ENCODE measurements around the gene KSR1. TPM values are rescaled to one million over a fixed set of nuclear protein-coding genes. Genes with fewer than 3 reads are reported as not detected.

Gene KSR1
- total RNA-seq, 4 donors from 2014 or later = 26.0 to 37.5 (median 35.0) TPM

DNA sequence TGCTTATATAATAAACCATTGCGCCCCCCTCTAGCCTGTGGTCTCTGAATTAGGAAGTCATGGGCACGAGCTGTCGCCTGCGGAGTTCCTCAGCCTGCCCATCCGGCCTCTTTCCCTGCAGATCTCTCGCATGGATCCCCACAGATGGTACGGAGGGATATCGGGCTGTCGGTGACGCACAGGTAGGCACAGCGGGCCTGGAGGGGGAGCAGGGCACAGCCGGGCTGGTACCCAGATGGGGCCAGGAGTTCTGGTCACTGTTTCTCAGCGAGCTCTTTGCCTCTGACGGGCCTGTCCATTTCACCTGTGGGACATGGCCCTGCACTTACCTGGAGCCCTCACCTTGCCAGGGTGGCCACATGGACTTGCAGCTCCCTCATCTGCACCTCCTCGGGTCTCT is 132.1 kb downstream of the KSR1 start:
- no peak overlapping the region for H3K4me3 ChIP-seq (ENCODE audit: low read depth, poor library complexity, severe bottlenecking)
- TF ChIP-seq POLR2A (IDR thresholded peaks at IDR 0.05) (no peak), CTCF (IDR thresholded peaks at IDR 0.05) (no peak)
- 95% methylated on average over 15 of the region's 15 CpGs for WGBS, 2 donors
- DNase-seq (ENCODE audit: low spot score in 2 of 2) = no peak
- intact Hi-C loops (cut with DNase I; ENCODE audit: low total_unique reads) = no loop called here

GRCh38 chr17:27590864-27591263 is 134.6 kb downstream of the KSR1 start:
- intact Hi-C loops (cut with DNase I; ENCODE audit: low total_unique reads) = loop anchor here (5.0 to 10.0 kb wide), 3 partner anchors 34 to 126 kb away; no protein-coding TSS in a partner anchor
- WGBS, 2 donors = 95 to 98% methylated on average over 3 of the region's 3 CpGs
- DNase-seq (ENCODE audit: low spot score in 2 of 2) = no peak
- TF ChIP-seq POLR2A (IDR thresholded peaks at IDR 0.05) (no peak), CTCF (IDR thresholded peaks at IDR 0.05) (no peak)
- no peak overlapping the region for H3K4me3 ChIP-seq (ENCODE audit: low read depth, poor library complexity, severe bottlenecking)

DNA sequence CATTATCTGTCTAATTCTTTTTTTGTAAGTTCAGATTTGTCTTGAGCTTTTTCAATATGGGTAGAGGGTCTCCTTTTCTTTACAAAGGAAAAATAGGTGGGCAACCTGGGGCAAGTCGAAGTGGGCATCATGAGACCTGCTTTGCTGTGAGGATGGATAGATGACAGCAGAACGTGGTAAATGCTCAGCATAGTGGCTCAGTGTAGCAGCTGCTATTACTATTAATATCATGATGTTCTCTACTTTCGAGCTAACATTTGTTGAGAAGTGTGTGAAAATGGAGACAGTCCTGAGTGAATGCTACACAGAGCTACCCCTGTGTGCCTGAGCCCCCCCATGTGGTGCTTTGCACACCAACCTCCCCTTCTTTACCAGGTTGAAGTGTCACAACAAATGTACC is 135.7 kb downstream of the KSR1 start:
- no peak for DNase-seq (ENCODE audit: low spot score in 2 of 2)
- 88 to 91% methylated on average over 3 of the region's 3 CpGs for WGBS, 2 donors
- TF ChIP-seq POLR2A (IDR thresholded peaks at IDR 0.05) (no peak), CTCF (IDR thresholded peaks at IDR 0.05) (no peak)
- H3K4me3 ChIP-seq (ENCODE audit: low read depth, poor library complexity, severe bottlenecking) = no peak overlapping the region
- intact Hi-C loops (cut with DNase I; ENCODE audit: low total_unique reads) = loop anchor here (5.0 to 10.0 kb wide), 3 partner anchors 35 to 127 kb away; no protein-coding TSS in a partner anchor

- TF ChIP-seq CTCF (IDR thresholded peaks at IDR 0.05) (no peak), POLR2A (IDR thresholded peaks at IDR 0.05) (no peak)
- no peak for DNase-seq (ENCODE audit: low spot score in 2 of 2)
- WGBS, 2 donors = 87 to 90% methylated on average over 9 of the region's 9 CpGs
- intact Hi-C loops (cut with DNase I; ENCODE audit: low total_unique reads) = loop anchor here (5.0 to 10.0 kb wide), 3 partner anchors 36 to 129 kb away; no protein-coding TSS in a partner anchor
- no peak overlapping the region for H3K4me3 ChIP-seq (ENCODE audit: low read depth, poor library complexity, severe bottlenecking)
These were observed 137.1 kb downstream of the KSR1 start for GRCh38 chr17:27593232-27593856.

GRCh38 chr17:27593857-27594255 is 137.6 kb downstream of the KSR1 start:
- H3K4me3 ChIP-seq (ENCODE audit: low read depth, poor library complexity, severe bottlenecking) = no peak overlapping the region
- DNase-seq (ENCODE audit: low spot score in 2 of 2) = no peak
- intact Hi-C loops (cut with DNase I; ENCODE audit: low total_unique reads) = loop anchor here (5.0 to 10.0 kb wide), 3 partner anchors 37 to 129 kb away; no protein-coding TSS in a partner anchor
- 93 to 100% methylated on average over 3 of the region's 3 CpGs for WGBS, 2 donors
- TF ChIP-seq POLR2A (IDR thresholded peaks at IDR 0.05) = no peak
- no peak for TF ChIP-seq CTCF (IDR thresholded peaks at IDR 0.05)
